Left lobe of liver (tissue), 2 donors: ENCODE data around the gene MOK. TPM values are rescaled to one million over a fixed set of nuclear protein-coding genes. Genes with fewer than 3 reads are reported as not detected.
"Not testable (repeated sequence)": the region's sequence is repeated elsewhere in the genome, so short reads cannot be mapped to it uniquely, and the experiment has no call there.

Source experiments
- ATAC-seq: fragments of 200-7000 bp; cut with Tn5 transposase; one replicate; pipeline ENCODE4 v1.9.1; 2020; ENCODE audit warnings: mild to moderate bottlenecking, moderate library complexity
- DNase-seq: peaks from one replicate; pipeline ENCODE4 v3.0.0-alpha.2; 2020; ENCODE audit warnings: low spot score
- total RNA-seq: library from RNA; stranded (reverse); gene quantifications from one replicate; pipeline ENCODE4 v1.2.1, GENCODE V29; 2021
- donor health status: DM: no; HTN: no; CAD: no; lungs with moderate emphysema.
- donor health status: DM: no; HTN: yes; CAD: no.

Gene MOK
- total RNA-seq, 1 donor from 2014 or later = 3.2 TPM

GRCh38 chr14:102321456-102322422 lies 16.8 kb upstream of the MOK start:
- DNase-seq (no peak), ATAC-seq (no peak)

- no peak for ATAC-seq
- no peak for DNase-seq
Measured at GRCh38 chr14:102320671-102321455, 15.9 kb upstream of the MOK start.

GRCh38 chr14:102320033-102320660 lies 15.2 kb upstream of the MOK start:
- peak; percentile 1 for ATAC-seq

GRCh38 chr14:102319351-102320032 lies 14.5 kb upstream of the MOK start, which contains the start of gene ZNF839:
TSS of gene ZNF839 (plus strand) at chr14:102319746. CDS start at chr14:102319766, 20 bp downstream.
- ATAC-seq = peak; percentile 62
- peak; percentile 92 for DNase-seq

More at GRCh38 chr14:102320033-102320660, 15.2 kb upstream of the MOK start:
- no peak for DNase-seq

- no peak for DNase-seq
- no peak for ATAC-seq
Measured at GRCh38 chr14:102318781-102319276, 13.9 kb upstream of the MOK start.

GRCh38 chr14:102317564-102318248 lies 12.7 kb upstream of the MOK start:
- no peak for ATAC-seq
- no peak for DNase-seq

GRCh38 chr14:102316743-102317563 lies 12.0 kb upstream of the MOK start:
- peak; percentile 95 for DNase-seq

GRCh38 chr14:102316338-102316742 lies 11.4 kb upstream of the MOK start:
- no peak for DNase-seq
- peak; percentile 11 for ATAC-seq

More at GRCh38 chr14:102316743-102317563, 12.0 kb upstream of the MOK start:
- ATAC-seq = peak; percentile 80

GRCh38 chr14:102315121-102315520 lies 10.2 kb upstream of the MOK start:
- ATAC-seq (no peak), DNase-seq (no peak)

GRCh38 chr14:102314242-102315011 lies 9.5 kb upstream of the MOK start:
- ATAC-seq (peak; percentile 82), DNase-seq (peak; percentile 85)

GRCh38 chr14:102303664-102304063 lies 1.3 kb downstream of the MOK start:
- DNase-seq = no peak
- no peak for ATAC-seq

- DNase-seq, ATAC-seq: not testable (repeated sequence)
Measured at GRCh38 chr14:102298303-102299070, 6.5 kb downstream of the MOK start.

- no peak for ATAC-seq
Measured at GRCh38 chr14:102297436-102298170, 7.4 kb downstream of the MOK start.

GRCh38 chr14:102295270-102295669 lies 9.7 kb downstream of the MOK start:
- DNase-seq (no peak), ATAC-seq (no peak)

More at GRCh38 chr14:102297436-102298170, 7.4 kb downstream of the MOK start:
- DNase-seq = no peak

- no peak for DNase-seq
- no peak for ATAC-seq
Measured at GRCh38 chr14:102293781-102294180, 11.2 kb downstream of the MOK start.

- DNase-seq (no peak), ATAC-seq (no peak)
Measured at GRCh38 chr14:102292441-102292840, 12.5 kb downstream of the MOK start.
